NCI-H82 treated with DMSO at 0.1 percent for 48 hours (cell line): ENCODE measurements around the gene PTPRN2.
"Not testable (repeated sequence)": the region's sequence is repeated elsewhere in the genome, so short reads cannot be mapped to it uniquely, and the experiment has no call there.

Experiments
- DNase-seq: peaks from one replicate; lab custom pipeline; 2025; ENCODE audit not compliant: unreplicated experiment; lab: John Stamatoyannopoulos, UW

Gene PTPRN2

GRCh38 chr7:157604661-157605381 lies 982.8 kb downstream of the PTPRN2 start:
- DNase-seq = no peak

DNA sequence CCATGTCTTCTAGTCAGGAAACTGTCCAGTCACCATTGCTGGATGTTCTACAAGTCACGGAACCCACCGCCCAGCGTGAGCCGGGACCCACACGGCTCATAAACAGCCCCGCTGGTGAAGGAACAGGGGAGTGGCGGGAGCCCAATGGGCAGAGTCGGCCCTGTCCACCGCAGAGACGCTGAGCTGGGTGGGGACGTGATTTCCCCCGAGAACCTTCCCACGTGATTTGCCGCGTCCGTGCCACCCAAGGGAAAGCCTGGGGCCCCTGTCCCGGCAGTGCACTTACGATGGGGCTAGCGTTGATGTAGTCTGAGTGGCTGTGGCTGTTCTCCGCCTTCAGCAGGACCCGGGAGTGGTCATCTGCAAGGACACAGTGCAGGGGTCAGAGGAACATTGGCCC lies 983.9 kb downstream of the PTPRN2 start:
- DNase-seq = no peak

DNA sequence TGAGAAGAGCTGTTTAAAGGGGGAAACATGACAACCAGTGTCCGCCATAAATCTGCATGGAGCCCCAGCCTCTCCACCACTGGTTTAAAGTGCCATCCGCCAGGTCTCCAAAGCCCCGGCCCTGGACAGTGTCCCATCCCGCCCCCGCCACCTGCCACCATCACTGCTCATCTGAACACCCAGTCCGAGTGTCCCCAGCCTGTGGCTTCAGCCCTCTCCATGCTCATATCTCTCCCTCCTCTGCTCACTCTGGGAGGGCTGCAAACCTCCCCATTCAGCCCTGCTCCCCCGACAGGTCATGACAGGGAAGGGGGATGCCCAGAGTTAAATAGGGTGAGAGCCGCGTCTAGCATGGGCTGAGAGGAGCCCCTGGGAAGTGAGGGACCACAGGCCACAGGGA lies 984.6 kb downstream of the PTPRN2 start:
- no peak for DNase-seq

DNA sequence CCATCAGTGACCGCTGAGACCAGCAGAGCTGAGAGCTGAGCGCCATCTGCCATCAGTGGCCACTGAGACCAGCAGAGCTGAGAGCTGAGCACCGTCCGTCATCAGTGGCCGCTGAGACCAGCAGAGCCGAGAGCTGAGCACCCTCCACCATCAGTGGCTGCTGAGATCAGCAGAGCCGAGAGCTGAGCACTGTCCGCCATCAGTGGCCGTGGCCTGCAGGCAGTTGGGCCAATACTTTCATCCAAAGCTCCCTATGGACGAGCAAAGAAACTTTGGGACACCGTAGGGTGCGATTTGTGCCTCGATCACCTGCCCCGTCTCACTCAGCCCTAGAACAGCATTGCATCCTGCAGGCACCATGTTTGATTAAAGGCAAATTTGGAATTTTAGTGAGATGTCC lies 985.0 kb downstream of the PTPRN2 start:
- no peak for DNase-seq

- DNase-seq = no peak
Observed at GRCh38 chr7:157602156-157602555, 985.5 kb downstream of the PTPRN2 start.

DNA sequence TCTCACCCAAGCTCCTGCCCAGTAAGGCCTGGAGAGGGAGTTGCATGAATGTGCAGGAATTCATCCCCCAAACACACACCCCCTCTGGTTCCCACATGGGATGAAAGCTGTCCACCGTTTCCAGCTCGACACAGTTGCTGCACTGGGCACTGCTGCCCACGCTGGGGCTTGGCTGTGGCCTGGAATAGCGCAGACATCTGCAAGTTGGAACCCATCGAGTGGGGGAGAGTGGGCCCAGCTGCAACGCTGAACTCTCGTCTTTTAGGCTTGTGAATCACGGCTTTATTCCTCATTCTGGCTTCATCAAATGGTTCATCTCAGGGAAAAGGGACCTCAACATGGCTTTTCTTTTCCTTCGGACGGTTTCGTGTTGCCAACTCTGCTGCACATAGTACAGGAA lies 986.1 kb downstream of the PTPRN2 start:
- DNase-seq = no peak

- DNase-seq = no peak
Observed at GRCh38 chr7:157599491-157599890, 988.1 kb downstream of the PTPRN2 start.

DNA sequence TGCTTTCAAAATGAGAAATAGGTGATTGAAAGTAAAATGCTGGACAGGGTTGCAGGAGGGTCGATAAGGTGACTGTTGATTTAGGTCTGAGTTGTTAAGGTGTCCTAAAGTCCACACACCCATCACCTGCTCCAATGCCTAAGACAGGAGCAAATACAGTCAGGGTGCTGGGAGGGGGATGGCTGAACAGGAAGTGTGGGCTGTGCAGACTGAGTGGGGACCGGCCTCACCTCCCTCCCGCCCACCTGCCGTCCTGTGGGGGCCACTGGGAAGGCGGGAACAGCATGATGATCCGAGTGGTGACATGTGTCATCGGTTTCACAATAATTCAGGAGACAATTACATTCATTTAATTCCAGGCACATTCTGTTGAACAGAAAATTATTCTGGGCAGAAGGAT lies 990.1 kb downstream of the PTPRN2 start:
- no peak for DNase-seq

GRCh38 chr7:157596881-157597280 lies 990.7 kb downstream of the PTPRN2 start:
- DNase-seq = no peak

DNA sequence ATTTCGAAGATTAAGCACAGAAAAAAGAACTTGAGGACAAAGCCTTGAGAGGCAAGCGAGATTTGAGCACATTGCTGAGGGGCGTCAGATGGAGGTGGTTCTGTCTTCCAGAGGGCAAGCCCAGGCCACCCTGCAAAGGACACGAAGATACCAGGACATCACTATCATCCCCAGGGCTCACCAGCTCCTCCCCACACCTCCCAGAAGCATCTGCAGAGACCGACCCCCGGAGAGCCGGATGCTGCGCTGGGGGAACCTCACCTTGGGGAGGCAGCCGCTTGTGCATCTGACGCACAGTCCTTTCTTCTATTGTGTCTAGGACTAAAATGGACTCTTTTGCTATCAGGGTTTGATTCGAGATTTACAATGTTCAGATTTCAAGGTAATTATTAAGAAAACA lies 991.2 kb downstream of the PTPRN2 start:
- no peak for DNase-seq

DNA sequence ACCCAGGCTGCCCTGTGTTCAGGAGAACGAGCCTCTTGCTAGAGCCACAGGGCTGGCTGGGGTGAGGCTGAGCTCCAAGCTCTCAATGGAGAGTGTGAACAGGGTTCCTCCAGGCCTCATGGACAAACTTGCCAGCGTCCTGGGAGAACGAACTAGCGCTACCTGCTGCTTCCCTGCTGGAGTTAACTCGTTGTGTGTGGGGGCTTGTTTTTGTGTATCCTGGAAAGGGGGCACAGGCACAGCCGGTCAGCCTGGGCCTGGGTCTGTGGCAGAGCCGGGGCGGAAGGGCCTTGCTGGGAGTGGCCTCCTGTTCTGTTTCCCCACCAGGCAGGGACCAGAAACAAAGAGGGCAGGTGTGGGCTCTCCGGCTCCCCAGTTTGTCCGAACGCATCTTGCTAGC lies 991.6 kb downstream of the PTPRN2 start:
- no peak for DNase-seq

DNA sequence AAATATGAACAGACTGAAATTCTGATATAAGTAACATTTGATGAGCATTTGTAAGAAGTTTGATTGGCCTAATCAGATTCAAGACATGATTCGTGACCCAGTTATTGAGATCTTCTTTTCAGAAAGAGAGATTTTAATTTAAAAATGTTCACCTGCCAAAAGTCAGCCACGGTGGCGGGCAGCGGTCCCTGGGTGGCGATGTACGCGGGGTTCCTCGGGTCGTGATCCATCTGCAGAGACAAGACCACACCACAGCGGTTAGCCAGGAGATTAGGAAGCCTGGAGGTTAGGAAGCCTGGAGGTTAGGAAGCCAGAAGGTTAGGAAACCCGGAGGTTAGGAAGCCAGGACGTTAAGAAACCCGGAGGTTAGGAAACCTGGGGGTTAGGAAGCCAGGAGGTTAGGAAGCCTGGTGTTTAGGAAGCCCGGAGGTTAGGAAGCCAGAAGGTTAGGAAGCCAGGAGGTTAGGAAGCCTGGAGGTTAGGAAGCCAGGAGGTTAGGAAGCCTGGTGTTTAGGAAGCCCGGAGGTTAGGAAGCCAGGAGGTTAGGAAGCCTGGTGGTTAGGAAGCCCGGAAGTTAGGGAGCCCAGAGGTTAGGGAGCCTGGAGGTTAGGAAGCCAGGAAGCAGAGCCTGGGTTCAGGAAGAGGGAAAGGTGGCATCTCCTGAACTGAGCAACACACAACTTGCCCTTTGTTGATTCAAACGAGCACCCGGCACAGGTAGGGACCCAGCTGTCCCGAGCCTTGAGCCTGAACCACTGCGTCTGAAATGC lies 992.4 kb downstream of the PTPRN2 start:
- no peak for DNase-seq

DNA sequence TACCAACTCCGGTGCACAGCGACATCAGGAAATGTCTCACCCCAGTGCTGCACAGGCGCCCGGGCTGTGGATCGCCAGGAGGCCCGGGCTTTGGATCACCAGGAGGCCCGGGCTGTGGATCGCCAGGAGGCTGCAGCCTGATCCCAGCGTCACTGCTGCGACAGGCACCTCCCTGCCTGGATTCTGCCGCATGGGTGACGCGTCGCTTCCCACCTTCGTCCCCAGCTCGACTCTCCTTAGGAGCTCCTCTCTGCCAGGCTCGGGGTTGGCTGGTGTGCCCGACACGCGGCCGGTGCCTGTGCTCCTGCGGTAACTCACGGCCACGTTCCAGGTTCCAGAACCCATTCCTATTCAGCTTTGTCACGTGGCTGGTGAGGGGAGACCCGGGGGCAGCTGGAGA lies 993.3 kb downstream of the PTPRN2 start:
- no peak for DNase-seq

GRCh38 chr7:157593541-157593940 lies 994.1 kb downstream of the PTPRN2 start:
- DNase-seq = no peak

- DNase-seq = not testable (repeated sequence)
Observed at GRCh38 chr7:157592636-157593320, 994.8 kb downstream of the PTPRN2 start.

- no peak for DNase-seq
Observed at GRCh38 chr7:157590526-157590925, 997.1 kb downstream of the PTPRN2 start.

DNA sequence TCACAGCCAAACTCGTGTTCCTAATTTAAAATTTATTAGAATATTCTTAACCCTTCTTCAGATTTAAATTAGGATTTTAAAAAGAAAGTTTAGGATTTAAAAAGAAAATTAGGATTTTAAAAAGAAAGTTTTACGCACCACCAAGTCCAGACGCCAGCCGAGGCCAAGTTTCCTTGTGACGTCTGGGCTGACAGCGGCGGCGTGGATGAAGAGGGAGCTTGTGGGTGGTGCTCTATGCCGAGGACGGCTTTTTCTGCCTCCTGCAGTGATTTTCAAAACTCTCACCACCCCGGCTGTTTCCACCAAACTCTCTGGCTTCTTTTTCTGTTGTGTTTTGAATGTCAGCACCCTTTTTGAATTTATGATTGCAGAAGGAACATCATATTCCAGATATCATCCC lies 997.9 kb downstream of the PTPRN2 start:
- no peak for DNase-seq

DNA sequence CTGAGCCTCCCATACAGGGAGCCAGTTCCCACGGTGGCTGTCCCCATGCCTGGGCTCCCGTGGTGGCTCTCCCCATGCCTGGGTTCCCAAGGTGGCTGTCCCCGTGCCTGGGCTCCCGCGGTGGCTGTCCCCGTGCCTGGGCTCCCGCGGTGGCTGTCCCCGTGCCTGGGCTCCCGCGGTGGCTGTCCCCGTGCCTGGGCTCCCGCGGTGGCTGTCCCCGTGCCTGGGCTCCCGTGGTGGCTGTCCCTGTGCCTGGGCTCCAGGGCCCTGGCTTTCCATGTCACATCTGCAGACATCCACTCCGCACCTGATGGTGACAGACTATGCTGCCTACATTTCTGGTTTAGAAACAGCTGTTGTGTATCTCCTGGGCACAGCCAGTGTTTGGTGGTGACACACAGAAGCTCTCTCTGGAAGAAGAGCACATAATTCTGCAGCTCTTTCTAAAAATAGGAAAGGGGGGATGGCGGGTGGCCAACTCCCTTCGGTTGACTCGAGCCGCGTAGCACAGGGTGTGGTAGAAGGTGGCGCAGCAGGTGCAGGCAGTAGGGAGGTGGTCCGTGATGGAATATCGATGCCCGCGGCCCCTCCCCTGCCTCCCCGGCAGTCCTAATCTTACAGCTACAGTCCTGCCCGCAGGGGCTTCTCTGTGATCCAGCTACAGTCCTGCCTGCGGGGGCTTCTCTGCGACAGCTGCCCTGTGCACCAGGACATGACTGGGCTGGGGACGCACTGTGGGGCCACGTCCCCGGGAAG lies 999.6 kb downstream of the PTPRN2 start:
- DNase-seq = no peak

DNA sequence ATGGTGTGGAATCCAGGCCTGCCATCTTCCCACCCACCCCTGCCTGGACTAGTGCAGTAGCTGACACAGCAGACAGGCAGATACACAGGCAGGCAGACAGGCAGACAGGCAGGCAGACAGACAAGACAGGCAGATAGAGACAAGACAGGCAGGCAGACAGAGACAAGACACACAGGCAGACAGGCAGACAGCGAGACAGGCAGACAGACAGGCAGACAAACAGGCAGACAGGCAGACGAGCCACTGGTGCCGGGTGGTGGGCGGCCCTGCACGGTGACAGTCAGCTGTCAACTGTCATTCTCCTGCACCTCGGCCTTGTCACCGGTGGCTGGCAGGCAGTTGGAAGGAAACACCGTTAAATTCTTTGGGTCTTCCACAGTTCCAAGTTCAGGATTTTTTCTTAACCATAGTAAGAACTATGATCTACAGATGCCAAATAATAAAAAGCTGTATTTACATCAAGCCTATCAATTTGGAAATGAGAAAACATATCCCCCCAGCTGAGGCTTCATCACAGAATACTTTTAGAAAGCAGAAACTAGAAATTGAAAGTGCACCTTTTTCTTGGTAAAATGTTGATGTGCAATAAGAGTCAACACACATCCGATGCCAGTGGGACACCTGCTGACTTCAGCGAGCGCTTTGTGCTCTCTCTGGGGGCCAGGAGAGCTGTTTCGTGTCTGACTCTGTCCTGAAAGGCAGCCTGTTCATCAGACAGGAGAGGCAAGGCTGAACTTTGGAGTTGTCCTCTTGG lies 1000.4 kb downstream of the PTPRN2 start:
- no peak for DNase-seq

GRCh38 chr7:157586426-157586955 lies 1001.1 kb downstream of the PTPRN2 start:
- DNase-seq = no peak
